SH-SY5Y (cell line): ENCODE results near the gene FBXL5.

Source experiments
- GATA2 ChIP-seq: IDR thresholded peaks from 2 replicates; pipeline ENCODE4 v1.6.1; 2011; ENCODE audit warnings: mild to moderate bottlenecking, low read depth, low read length
- GATA3 ChIP-seq: IDR thresholded peaks from 2 replicates; pipeline ENCODE4 v1.6.1; 2011; ENCODE audit warnings: low read depth, mild to moderate bottlenecking, low read length, moderate library complexity

GRCh38 chr4:15704129-15704528 is 49.0 kb upstream of the FBXL5 start:
- TF ChIP-seq GATA3 (no peak), GATA2 (no peak)
